GM19467 (cell line): ENCODE measurements around the gene THSD4.

Experiments used
- ATAC-seq: cut with Tn5 transposase; IDR thresholded peaks from one replicate; pipeline ENCODE4 v1.9.1; 2021; ENCODE audit warnings: mild to moderate bottlenecking, moderate library complexity; ENCODE audit not compliant: unreplicated experiment

Gene THSD4

GRCh38 chr15:71757741-71758530, 642.7 kb downstream of the THSD4 start:
- ATAC-seq: no peak

DNA sequence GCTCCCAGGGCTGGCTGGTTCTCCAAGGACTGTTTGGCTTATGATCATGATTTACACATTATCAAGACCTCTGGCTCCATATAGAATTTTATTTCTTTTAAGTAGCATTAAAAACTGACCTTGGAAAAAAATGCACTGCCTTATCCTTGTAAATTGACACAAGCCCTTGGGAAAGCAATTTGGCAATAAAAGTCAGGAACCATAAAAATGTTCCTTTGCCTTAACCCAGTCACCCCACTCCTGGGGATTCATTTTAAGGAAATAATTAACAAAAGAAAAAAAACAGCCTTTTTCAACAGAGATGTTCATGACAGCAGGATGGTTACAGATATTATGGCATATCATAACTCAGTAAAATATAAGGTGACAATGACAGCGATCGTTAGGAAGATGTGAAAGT, 643.4 kb downstream of the THSD4 start:
- no peak for ATAC-seq

GRCh38 chr15:71760852-71761251, 645.6 kb downstream of the THSD4 start:
- ATAC-seq: no peak

- ATAC-seq: no peak
Observed at GRCh38 chr15:71761649-71762048, 646.4 kb downstream of the THSD4 start.

DNA sequence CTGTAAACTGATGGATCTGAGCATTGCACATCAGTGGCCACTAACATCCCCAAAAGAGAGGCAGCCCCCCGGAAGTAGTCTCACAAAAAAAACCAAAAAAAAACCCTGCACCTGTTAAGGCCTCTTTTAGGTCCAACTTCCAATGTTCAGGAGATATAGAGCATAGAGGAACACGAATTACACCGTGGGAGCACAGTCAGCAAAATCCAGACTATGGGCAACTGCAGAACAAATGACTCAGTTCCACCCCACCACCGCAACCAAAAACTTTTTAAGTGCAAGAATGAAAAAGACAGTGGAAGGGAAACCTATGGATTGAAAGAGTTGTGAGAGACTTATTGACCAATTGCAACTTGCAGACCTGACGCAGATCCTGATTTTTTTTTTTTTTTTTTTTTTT, 652.9 kb downstream of the THSD4 start:
- ATAC-seq: no peak

- ATAC-seq: no peak
Observed at GRCh38 chr15:71773206-71773859, 658.1 kb downstream of the THSD4 start.

DNA sequence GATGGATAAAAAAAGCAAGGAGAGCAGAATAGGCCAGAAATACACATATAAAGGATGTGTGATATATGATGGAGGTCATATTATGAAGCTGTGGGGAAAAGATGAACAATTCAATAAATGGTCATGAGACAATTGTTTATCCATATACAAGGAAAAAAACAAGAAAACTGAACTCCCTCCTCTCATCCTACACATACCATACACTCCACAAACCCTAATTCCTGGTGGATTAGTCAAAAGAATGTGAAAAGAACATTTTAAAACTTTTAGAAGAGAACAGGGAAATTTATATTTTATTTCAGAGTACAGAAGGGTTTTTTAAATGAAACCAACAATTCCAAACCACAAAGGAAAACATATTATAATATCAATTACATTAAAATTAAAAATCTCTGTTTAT, 660.6 kb downstream of the THSD4 start:
- no peak for ATAC-seq

DNA sequence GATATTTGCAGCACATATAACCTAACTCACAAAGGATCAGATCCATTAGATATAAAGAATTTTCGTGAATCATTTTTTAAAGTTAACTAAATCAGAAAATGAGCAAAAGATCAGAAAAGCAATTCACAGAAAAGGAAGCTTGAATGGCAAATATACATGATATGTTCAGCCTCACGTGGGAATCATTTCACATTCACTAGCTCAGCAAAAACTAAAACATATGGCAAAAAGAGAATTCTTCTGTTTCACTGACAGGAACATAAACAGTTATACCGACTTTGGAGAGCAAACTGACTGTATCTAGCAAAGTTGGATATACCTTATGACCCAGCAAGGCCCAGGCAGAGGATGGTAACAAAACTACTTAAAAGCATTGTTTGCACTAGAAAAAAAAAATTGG, 661.0 kb downstream of the THSD4 start:
- ATAC-seq: no peak

DNA sequence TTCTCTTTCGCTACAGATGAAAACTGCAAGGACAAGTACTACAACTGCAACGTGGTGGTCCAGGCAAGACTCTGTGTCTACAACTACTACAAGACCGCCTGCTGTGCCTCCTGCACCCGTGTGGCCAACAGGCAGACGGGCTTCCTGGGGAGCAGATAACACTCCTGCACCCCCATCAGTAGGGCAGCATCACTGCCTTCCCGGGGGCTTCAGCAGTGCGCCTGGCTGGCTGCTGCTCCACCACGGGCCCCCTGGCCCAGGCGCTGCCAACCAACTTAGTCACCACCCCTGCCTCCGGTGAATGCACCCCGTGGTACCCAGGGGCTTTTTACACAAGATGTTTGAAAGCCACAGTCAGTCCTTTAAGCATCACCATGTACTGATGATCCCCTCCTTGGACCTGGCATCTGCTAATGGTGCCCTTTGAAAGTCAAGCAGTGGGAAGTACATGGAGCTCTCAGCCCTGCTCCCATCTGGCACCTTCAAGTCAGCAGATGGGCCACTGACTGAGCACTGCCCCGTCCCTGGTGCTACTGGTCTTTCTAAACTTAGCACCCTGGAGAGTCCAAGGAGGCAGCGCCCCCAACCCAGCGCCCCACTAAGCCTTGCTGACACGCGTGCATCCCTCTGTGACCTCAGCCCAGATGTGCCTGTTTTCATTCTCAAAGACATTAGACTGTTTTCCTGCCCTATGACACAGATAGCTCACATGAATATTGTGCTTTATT, 662.1 kb downstream of the THSD4 start:
- ATAC-seq: no peak

- no peak for ATAC-seq
Observed at GRCh38 chr15:71779073-71779797, 664.0 kb downstream of the THSD4 start.

GRCh38 chr15:71780115-71780976, 665.1 kb downstream of the THSD4 start:
- no peak for ATAC-seq

- ATAC-seq: no peak
Observed at GRCh38 chr15:71781179-71781964, 666.1 kb downstream of the THSD4 start.

GRCh38 chr15:71781965-71782265, 666.6 kb downstream of the THSD4 start:
- no peak for ATAC-seq

- ATAC-seq: no peak
Observed at GRCh38 chr15:71782422-71783165, 667.3 kb downstream of the THSD4 start.

- no peak for ATAC-seq
Observed at GRCh38 chr15:71784719-71785118, 669.4 kb downstream of the THSD4 start.

DNA sequence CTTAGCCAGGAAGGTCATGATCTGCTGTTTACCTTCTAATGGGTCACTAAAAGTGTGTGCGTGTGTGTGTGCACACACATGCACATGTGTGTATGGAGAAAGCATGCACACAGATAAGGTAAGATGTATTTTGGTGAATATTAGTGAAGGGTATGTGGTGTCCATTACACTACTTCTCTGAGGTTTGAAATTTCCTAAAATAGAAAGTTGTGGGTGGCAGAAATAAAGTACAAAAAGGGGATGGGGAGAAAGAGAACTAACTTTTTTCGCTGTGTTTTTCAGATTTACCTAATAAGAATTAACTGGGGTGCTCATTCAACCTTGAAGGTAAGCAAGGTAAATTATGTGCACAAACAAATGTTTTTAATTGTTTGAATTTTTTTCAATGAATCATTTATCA, 670.7 kb downstream of the THSD4 start:
- no peak for ATAC-seq

DNA sequence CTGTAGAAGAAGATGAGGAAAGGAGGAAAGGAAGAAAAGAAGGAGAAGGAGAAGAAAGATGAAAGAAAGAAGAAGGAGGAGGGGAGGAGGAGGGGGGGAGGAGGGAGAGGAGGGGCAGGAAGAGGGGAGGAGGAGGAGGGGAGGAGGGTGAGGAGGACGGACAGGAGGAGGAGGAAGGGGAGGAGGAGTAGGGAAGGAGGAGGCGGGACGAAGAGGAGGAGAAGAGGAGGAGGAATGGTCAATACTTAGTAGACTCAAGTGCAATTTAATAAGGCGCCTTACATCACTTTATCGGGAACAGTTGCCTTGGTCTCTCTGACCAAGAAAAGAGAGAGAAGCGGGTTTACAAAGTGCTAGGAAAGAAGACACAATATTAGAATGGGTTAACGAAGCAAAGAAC, 671.4 kb downstream of the THSD4 start:
- ATAC-seq: no peak

DNA sequence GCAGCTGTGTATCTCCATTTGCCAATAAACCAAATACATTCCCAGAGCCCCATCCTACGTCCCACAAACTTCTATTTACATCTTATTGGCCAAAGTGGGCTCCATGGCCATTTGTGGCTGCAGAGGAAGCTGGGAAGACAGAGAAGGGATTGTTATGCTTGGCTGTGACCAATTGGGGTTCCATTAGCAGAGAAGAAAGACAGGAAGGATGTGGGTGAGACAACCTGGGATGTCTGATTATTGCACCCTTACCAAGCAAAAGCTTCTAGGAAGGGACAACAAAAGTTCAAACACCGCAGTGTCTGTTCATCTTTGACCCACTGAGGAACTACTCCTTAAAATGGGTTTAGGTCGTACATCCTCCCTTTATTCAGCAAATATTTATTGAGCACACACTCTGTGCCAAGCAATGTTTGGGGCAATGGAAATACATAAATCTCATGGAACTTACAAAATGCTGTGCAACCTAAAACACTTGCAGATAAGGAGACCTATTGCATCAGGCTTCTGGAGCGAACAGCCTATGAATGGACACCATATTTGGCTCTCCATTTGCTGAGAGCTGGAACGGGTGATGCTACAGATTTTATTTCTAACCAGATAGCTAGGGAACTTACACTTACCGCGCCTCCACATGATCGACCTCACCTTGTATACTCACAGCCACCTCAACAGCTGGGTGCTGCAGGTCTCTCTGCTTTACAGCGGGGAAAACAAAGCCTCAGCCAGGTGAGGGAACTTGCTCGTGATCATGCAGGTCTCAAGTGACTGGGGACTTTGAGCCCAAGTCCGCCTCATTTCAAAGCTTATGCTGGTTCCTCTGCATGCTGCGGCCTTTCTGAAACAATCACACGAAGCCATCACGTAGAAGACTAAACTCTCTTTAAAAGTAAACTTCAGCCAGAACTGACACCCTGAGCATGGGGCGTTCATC, 673.6 kb downstream of the THSD4 start:
- ATAC-seq: no peak
